Measurements from ENCODE around the gene IGFLR1. TPM values are rescaled to one million over a fixed set of nuclear protein-coding genes. Genes with fewer than 3 reads are reported as not detected.
"Not testable (repeated sequence)": the region's sequence is repeated elsewhere in the genome, so short reads cannot be mapped to it uniquely, and the experiment has no call there.

Gene IGFLR1
- total RNA-seq, 1 donor from 2014 or later = 2.4 TPM

GRCh38 chr19:35693835-35694599 lies 48.2 kb downstream of the IGFLR1 start:
- no peaks in the 10 kb centered on the region for H4K20me1 ChIP-seq (ENCODE audit: insufficient read depth, low read length)
- Mint-ChIP-seq H3K27ac (ENCODE audit: unreplicated experiment) (no peak overlapping the region), H3K36me3 (ENCODE audit: low read depth, unreplicated experiment) (peaks cover 2% of the 10 kb centered on the region), H3K27me3 (ENCODE audit: low read depth, unreplicated experiment) (peaks cover 17% of the 10 kb centered on the region), H3K9me3 (ENCODE audit: unreplicated experiment) (peaks cover 4% of the 10 kb centered on the region), H3K4me3 (ENCODE audit: unreplicated experiment) (no peak overlapping the region), H3K4me1 (ENCODE audit: low read depth, unreplicated experiment) (no peaks in the 10 kb centered on the region)
- peak; percentile 48 for DNase-seq (ENCODE audit: low read depth)
- no peak overlapping the region for H3K27ac ChIP-seq (ENCODE audit: low read depth, low read length)
- H3K27me3 ChIP-seq (ENCODE audit: insufficient read depth, low read length) = no peaks in the 10 kb centered on the region
- no peaks in the 10 kb centered on the region for H3K4me1 ChIP-seq (ENCODE audit: insufficient read depth, low read length)
- H3K9ac ChIP-seq (ENCODE audit: low read length) = no peak overlapping the region
- no peaks in the 10 kb centered on the region for H3K79me2 ChIP-seq (ENCODE audit: insufficient read depth, low read length)
- no peak overlapping the region for H3K4me3 ChIP-seq (ENCODE audit: insufficient read depth, low read depth, low read length)
- H3K36me3 ChIP-seq (ENCODE audit: insufficient read depth, low read length) = no peaks in the 10 kb centered on the region
- no peak overlapping the region for H3K4me2 ChIP-seq (ENCODE audit: low read length)
- no peak overlapping the region for H2AFZ ChIP-seq (ENCODE audit: low read depth, low read length)
- TF ChIP-seq EZH2 (IDR thresholded peaks at IDR 0.05; ENCODE audit: insufficient read depth, low read length) (no peak), CTCF (IDR thresholded peaks at IDR 0.05; ENCODE audit: insufficient read depth, low read depth, low read length) (peak; percentile 93)
- no peak for FAIRE-seq
- no peaks in the 10 kb centered on the region for H3K9me3 ChIP-seq (ENCODE audit: insufficient read depth, low read depth, low read length)

- H2AFZ ChIP-seq (ENCODE audit: low read depth, low read length) = no peak overlapping the region
- H3K36me3 ChIP-seq (ENCODE audit: insufficient read depth, low read length) = no peaks in the 10 kb centered on the region
- FAIRE-seq = no peak
- H3K4me3 ChIP-seq (ENCODE audit: insufficient read depth, low read depth, low read length) = no peak overlapping the region
- H3K27me3 Mint-ChIP-seq (ENCODE audit: low read depth, unreplicated experiment) = peaks cover 11% of the 10 kb centered on the region
- peaks cover 2% of the 10 kb centered on the region for H3K36me3 Mint-ChIP-seq (ENCODE audit: low read depth, unreplicated experiment)
- TF ChIP-seq CTCF (IDR thresholded peaks at IDR 0.05; ENCODE audit: insufficient read depth, low read depth, low read length) (no peak), EZH2 (IDR thresholded peaks at IDR 0.05; ENCODE audit: insufficient read depth, low read length) (no peak)
- H3K4me2 ChIP-seq (ENCODE audit: low read length) = no peak overlapping the region
- H3K9me3 ChIP-seq (ENCODE audit: insufficient read depth, low read depth, low read length) = no peaks in the 10 kb centered on the region
- peaks cover 4% of the 10 kb centered on the region for H3K9me3 Mint-ChIP-seq (ENCODE audit: unreplicated experiment)
- no peak overlapping the region for H3K27ac ChIP-seq (ENCODE audit: low read depth, low read length)
- H3K79me2 ChIP-seq (ENCODE audit: insufficient read depth, low read length) = no peaks in the 10 kb centered on the region
- H3K4me1 Mint-ChIP-seq (ENCODE audit: low read depth, unreplicated experiment) = no peaks in the 10 kb centered on the region
- H3K9ac ChIP-seq (ENCODE audit: low read length) = no peak overlapping the region
- H3K4me1 ChIP-seq (ENCODE audit: insufficient read depth, low read length) = no peaks in the 10 kb centered on the region
- H3K27ac Mint-ChIP-seq (ENCODE audit: unreplicated experiment) = no peak overlapping the region
- no peak for DNase-seq (ENCODE audit: low read depth)
- no peaks in the 10 kb centered on the region for H4K20me1 ChIP-seq (ENCODE audit: insufficient read depth, low read length)
- H3K27me3 ChIP-seq (ENCODE audit: insufficient read depth, low read length) = no peaks in the 10 kb centered on the region
- no peak overlapping the region for H3K4me3 Mint-ChIP-seq (ENCODE audit: unreplicated experiment)
These were observed 48.8 kb downstream of the IGFLR1 start for GRCh38 chr19:35693422-35693821.

GRCh38 chr19:35692010-35692409 lies 50.2 kb downstream of the IGFLR1 start:
- Mint-ChIP-seq H3K4me1 (ENCODE audit: low read depth, unreplicated experiment) (no peaks in the 10 kb centered on the region), H3K9me3 (ENCODE audit: unreplicated experiment) (peaks cover 4% of the 10 kb centered on the region), H3K27me3 (ENCODE audit: low read depth, unreplicated experiment) (peaks cover 9% of the 10 kb centered on the region), H3K27ac (ENCODE audit: unreplicated experiment) (no peak overlapping the region), H3K36me3 (ENCODE audit: low read depth, unreplicated experiment) (peaks cover 2% of the 10 kb centered on the region), H3K4me3 (ENCODE audit: unreplicated experiment) (no peak overlapping the region)
- Histone ChIP-seq H3K9me3 (ENCODE audit: insufficient read depth, low read depth, low read length) (no peaks in the 10 kb centered on the region), H3K4me1 (ENCODE audit: insufficient read depth, low read length) (no peaks in the 10 kb centered on the region), H3K79me2 (ENCODE audit: insufficient read depth, low read length) (no peaks in the 10 kb centered on the region), H4K20me1 (ENCODE audit: insufficient read depth, low read length) (no peaks in the 10 kb centered on the region), H3K27ac (ENCODE audit: low read depth, low read length) (no peak overlapping the region), H3K9ac (ENCODE audit: low read length) (no peak overlapping the region), H2AFZ (ENCODE audit: low read depth, low read length) (no peak overlapping the region), H3K27me3 (ENCODE audit: insufficient read depth, low read length) (no peaks in the 10 kb centered on the region), H3K4me3 (ENCODE audit: insufficient read depth, low read depth, low read length) (no peak overlapping the region), H3K4me2 (ENCODE audit: low read length) (no peak overlapping the region), H3K36me3 (ENCODE audit: insufficient read depth, low read length) (no peaks in the 10 kb centered on the region)
- FAIRE-seq = no peak
- no peak for DNase-seq (ENCODE audit: low read depth)
- no peak for TF ChIP-seq EZH2 (IDR thresholded peaks at IDR 0.05; ENCODE audit: insufficient read depth, low read length)
- TF ChIP-seq CTCF (IDR thresholded peaks at IDR 0.05; ENCODE audit: insufficient read depth, low read depth, low read length) = no peak

GRCh38 chr19:35691106-35691505 lies 51.1 kb downstream of the IGFLR1 start:
- H2AFZ ChIP-seq (ENCODE audit: low read depth, low read length) = not testable (repeated sequence)

More at GRCh38 chr19:35691106-35691505, 51.1 kb downstream of the IGFLR1 start:
- not testable (repeated sequence) for H3K27ac Mint-ChIP-seq (ENCODE audit: unreplicated experiment); H3K27me3 ChIP-seq (ENCODE audit: insufficient read depth, low read length); H3K4me1 ChIP-seq (ENCODE audit: insufficient read depth, low read length); H3K27me3 Mint-ChIP-seq (ENCODE audit: low read depth, unreplicated experiment); DNase-seq (ENCODE audit: low read depth); FAIRE-seq; H3K4me3 Mint-ChIP-seq (ENCODE audit: unreplicated experiment); H4K20me1 ChIP-seq (ENCODE audit: insufficient read depth, low read length); H3K36me3 Mint-ChIP-seq (ENCODE audit: low read depth, unreplicated experiment); H3K4me1 Mint-ChIP-seq (ENCODE audit: low read depth, unreplicated experiment); H3K4me2 ChIP-seq (ENCODE audit: low read length); H3K9ac ChIP-seq (ENCODE audit: low read length); H3K79me2 ChIP-seq (ENCODE audit: insufficient read depth, low read length); H3K9me3 Mint-ChIP-seq (ENCODE audit: unreplicated experiment); H3K36me3 ChIP-seq (ENCODE audit: insufficient read depth, low read length); H3K9me3 ChIP-seq (ENCODE audit: insufficient read depth, low read depth, low read length); H3K27ac ChIP-seq (ENCODE audit: low read depth, low read length); H3K4me3 ChIP-seq (ENCODE audit: insufficient read depth, low read depth, low read length)

Data from astrocyte (in vitro differentiated cells and primary cell).